HG03139 (cell line): ENCODE data around the gene RBMS1.
"Not testable (repeated sequence)": the region's sequence is repeated elsewhere in the genome, so short reads cannot be mapped to it uniquely, and the experiment has no call there.

Experiments used
- ATAC-seq: cut with Tn5 transposase; IDR thresholded peaks from one replicate; pipeline ENCODE4 v1.9.1; 2021; ENCODE audit not compliant: unreplicated experiment

Gene RBMS1

GRCh38 chr2:160502478-160502877 is 8.9 kb upstream of the RBMS1 start:
- no peak for ATAC-seq

- no peak for ATAC-seq
Observed at GRCh38 chr2:160501370-160501769, 7.8 kb upstream of the RBMS1 start.

- ATAC-seq: no peak
Observed at GRCh38 chr2:160499865-160500264, 6.3 kb upstream of the RBMS1 start.

DNA sequence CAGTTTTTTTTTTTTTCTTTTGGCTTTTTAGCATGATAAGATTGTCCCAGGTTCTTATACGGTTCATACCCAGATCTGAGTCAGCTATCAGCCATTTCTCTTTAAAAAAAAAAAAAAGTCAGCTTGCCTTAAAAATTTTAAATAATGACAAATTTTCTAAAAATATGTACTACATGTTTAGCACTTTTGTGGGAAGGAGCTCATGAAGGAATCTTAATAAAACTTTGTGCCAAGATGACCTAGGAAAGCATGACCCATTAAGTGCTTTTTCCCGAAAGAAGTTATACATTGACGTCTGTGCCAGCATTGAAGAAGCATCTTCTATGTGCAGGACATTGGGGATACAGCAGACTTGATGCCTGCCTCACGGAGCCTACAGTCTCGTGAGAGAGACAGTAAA is 4.5 kb upstream of the RBMS1 start:
- ATAC-seq: no peak

- ATAC-seq: no peak
Observed at GRCh38 chr2:160494201-160494644, 616 bp upstream of the RBMS1 start.

GRCh38 chr2:160492401-160493226 is 993 bp downstream of the RBMS1 start:
- no peak for ATAC-seq

GRCh38 chr2:160491911-160492371 is 1.7 kb downstream of the RBMS1 start:
- ATAC-seq: no peak

GRCh38 chr2:160490733-160491685 is 2.6 kb downstream of the RBMS1 start:
- no peak for ATAC-seq

DNA sequence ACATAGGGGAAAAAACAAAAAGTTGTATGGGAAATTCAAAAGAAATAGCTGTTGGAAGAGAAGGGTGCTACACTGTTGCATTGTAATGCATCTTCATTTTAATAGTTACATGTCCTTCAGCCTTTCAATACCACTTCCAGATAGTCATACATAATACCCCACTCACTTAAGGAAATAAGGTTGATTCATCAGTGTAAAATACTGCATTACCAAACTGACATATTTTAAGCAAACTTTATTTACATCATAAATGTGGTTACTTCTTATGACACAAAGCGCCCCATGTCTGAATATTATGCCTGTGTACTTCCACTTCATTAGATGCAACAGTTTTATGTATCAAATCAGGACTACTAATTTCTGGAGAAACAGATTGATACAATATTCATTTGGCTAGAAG is 4.5 kb downstream of the RBMS1 start:
- no peak for ATAC-seq

DNA sequence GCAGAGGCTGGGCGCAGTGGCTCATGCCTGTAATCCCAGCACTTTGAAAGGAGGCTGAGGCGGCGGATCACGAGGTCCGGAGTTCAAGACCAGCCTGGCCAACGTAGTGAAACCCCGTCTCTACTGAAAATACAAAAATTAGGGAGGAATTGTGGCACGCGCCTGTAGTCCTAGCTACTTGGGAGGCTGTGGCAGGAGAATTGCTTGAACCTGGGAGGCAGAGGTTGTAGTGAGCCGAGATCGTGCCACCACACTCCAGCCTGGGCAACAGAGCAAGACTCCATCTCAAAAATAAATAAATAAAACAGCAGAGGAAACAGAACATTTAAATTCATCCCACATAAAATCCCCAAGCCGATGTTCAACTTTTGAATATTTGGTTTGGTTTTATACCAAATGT is 5.3 kb downstream of the RBMS1 start:
- not testable (repeated sequence) for ATAC-seq

DNA sequence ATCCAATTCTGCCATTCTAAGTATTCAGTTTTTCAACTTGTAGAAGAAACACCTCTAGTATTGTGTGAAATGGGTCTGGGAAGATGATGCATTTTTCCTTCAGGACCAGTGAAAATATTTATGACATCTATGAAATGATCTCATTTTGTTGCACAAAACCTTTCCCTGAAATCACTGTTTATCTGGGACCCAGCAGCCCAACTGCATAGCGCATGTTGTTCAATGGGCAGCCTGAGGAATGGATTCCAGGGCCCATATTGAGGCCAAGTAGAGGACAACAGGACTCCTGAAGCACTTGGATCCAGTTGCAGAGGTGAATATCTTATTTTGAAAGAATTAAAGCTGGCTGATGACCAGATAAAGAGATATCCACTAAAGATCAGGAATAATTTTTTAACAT is 7.3 kb downstream of the RBMS1 start:
- no peak for ATAC-seq

DNA sequence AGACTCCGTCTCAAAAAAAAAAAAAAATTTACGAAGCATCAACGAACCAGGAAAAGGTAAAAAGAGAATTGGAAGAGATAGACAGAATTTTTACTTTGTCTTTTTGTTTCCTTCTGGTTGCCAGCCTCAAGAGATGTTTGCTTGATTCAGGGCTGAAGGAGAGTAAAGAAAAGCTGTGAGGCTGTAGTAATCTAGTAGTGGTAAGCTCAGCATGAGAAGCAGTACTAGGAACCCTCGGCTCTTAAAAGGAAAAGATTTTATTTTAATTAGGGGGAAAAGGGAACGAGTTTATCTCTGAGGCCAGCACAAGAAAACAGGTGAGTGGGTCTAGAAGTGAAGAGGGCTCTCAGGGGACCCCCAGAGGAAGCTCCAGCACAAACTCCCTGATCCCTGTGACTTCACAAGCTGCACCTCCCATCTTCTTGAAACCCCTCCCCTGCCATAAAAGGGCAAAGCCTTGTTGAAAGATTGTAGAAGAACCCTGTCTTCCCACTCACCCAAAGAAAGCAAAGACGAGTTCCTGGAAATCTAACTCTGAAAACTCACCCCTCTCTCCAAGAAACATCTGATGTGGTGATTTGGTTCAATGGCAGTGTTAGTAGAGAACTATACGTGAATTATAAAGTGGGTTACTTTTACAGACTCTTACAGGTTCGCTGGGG is 8.6 kb downstream of the RBMS1 start:
- no peak for ATAC-seq

DNA sequence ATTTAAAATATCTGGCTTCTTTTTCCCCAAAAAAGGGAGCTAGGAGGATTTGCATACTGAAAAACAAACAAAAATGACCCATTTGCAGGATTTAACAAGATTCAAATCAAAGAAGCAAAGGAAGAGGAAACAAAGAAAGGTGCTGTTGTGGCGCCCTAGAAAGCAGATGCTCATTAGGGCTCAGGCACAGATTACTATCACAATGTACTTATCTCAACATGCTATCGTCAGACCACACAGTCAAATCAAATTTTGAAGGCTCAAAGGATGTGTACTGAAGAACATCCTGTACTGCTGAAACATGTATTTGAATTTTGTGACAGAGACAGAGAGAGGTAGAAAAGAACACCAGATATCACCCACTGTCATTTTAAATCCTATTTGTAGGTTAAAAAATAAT is 10.9 kb downstream of the RBMS1 start:
- ATAC-seq: no peak

GRCh38 chr2:160479269-160479668 is 14.3 kb downstream of the RBMS1 start:
- no peak for ATAC-seq

GRCh38 chr2:160478660-160479059 is 14.9 kb downstream of the RBMS1 start:
- no peak for ATAC-seq

- no peak for ATAC-seq
Observed at GRCh38 chr2:160477032-160477431, 16.6 kb downstream of the RBMS1 start.

DNA sequence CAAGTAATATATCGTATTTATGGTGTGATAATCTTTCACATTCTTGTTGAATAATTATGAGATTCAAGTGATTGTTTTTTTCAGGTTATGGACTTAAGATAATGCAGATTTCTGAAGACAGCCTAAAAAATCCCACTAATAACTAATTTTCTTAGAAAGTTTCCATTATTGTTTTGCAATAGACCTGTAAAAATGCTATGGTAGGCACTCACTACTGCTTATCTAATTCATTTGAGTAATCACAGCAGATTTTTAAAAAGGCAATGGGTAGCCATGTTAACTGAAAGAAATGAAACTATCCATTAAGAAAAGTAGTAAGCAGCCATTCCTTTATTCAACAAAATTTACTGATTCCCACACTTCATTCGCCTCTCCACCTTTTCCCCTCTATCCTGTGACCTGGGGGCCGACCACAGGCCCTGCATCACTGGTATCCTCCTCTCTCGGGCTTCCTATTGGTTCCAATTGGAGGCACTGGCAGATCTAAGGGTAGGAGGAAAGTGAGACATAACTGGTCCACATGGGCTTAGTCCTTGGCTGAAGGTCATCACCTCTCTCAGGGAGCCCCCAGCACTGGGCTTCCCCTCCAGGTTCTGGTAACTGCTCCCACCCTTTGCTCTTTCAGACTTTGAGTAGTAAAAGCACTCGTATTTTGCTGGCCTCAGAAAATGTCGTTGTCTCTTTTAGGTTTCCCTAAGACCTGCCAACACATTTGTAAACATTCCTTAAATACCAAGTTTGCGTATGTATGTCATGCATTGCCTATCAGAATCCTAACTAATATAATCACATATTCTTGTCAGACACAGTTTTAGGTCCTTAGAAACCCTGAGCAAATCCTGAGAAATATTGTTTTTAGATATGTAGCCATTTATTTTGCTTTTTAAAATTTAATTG is 18.5 kb downstream of the RBMS1 start:
- ATAC-seq: no peak

DNA sequence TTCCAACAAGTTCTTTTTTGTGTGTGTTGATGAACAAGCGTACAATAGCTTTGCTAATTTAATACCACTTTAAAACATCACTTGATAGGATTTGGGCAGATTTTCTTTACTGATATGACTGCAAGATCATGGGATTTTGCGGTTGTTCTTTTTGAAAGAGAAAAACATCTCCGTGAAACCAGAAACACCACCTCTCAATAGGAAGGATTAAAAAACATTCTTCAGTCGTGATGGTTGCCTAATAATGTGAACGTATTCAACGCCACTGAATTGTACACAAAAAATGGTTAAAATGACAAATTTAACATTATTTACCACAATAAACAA is 19.3 kb downstream of the RBMS1 start:
- ATAC-seq: no peak

- ATAC-seq: no peak
Observed at GRCh38 chr2:160473468-160474318, 19.9 kb downstream of the RBMS1 start.
